Kidney epithelial cell (primary cell): ENCODE data around the gene GALNS. TPM values are rescaled to one million over a fixed set of nuclear protein-coding genes. Genes with fewer than 3 reads are reported as not detected.

Source experiments
- DNase-seq: peaks from one replicate; pipeline ENCODE4 v3.0.0-alpha.2; 2010; ENCODE audit warnings: low read depth
- H3K27me3 ChIP-seq: 2 replicates; pipeline ENCODE4 v1.6.0; 2011; ENCODE audit warnings: low read length; ENCODE audit not compliant: control insufficient read depth, insufficient read depth
- H3K36me3 ChIP-seq: 2 replicates; pipeline ENCODE4 v1.5.1; 2011; ENCODE audit warnings: low read length; ENCODE audit not compliant: control insufficient read depth, insufficient read depth
- H3K4me3 ChIP-seq: 2 replicates; pipeline ENCODE4 v1.5.1; 2011; ENCODE audit warnings: low read depth, mild to moderate bottlenecking, control low read depth, low read length
- CTCF ChIP-seq: IDR thresholded peaks from 2 replicates; pipeline ENCODE4 v1.5.1; 2011; ENCODE audit warnings: mild to moderate bottlenecking, moderate library complexity, low read length, control low read depth, inconsistent platforms; ENCODE audit not compliant: insufficient read depth, poor library complexity, severe bottlenecking
- total RNA-seq: library from RNA; depleted of rRNA; stranded (reverse); fragments of >200 nt; gene quantifications from 2 replicates; pipeline ENCODE4 v1.2.3, GENCODE V29; 2015

GALNS gene
- total RNA-seq, 1 donor from 2014 or later, result 23.6 TPM

- peaks cover 48% of the 10 kb centered on the region for H3K27me3 ChIP-seq
- DNase-seq, result no peak
- H3K4me3 ChIP-seq, result no peak overlapping the region
- no peaks in the 10 kb centered on the region for H3K36me3 ChIP-seq
- TF ChIP-seq CTCF, result no peak
Measured at GRCh38 chr16:88881675-88882357, 25.1 kb upstream of the GALNS start.

GRCh38 chr16:88881007-88881615 is 24.4 kb upstream of the GALNS start:
- no peak for DNase-seq
- H3K36me3 ChIP-seq, result no peaks in the 10 kb centered on the region
- H3K4me3 ChIP-seq, result no peak overlapping the region
- H3K27me3 ChIP-seq, result peaks cover 47% of the 10 kb centered on the region
- no peak for TF ChIP-seq CTCF

GRCh38 chr16:88880226-88881006 is 23.7 kb upstream of the GALNS start:
- Histone ChIP-seq H3K36me3 (no peaks in the 10 kb centered on the region), H3K4me3 (no peak overlapping the region), H3K27me3 (peaks cover 45% of the 10 kb centered on the region)
- DNase-seq, result no peak
- TF ChIP-seq CTCF, result no peak

GRCh38 chr16:88879788-88880055 is 23.0 kb upstream of the GALNS start:
- Histone ChIP-seq H3K4me3 (no peak overlapping the region), H3K27me3 (peaks cover 45% of the 10 kb centered on the region), H3K36me3 (no peaks in the 10 kb centered on the region)
- no peak for DNase-seq
- TF ChIP-seq CTCF, result no peak

- no peaks in the 10 kb centered on the region for H3K36me3 ChIP-seq
- peaks cover 45% of the 10 kb centered on the region for H3K27me3 ChIP-seq
- TF ChIP-seq CTCF, result no peak
- no peak for DNase-seq
- H3K4me3 ChIP-seq, result no peak overlapping the region
Measured at GRCh38 chr16:88878967-88879787, 22.4 kb upstream of the GALNS start.
